GM21529 (cell line): ENCODE results near the gene PVALEF.

Experiments
- ATAC-seq: cut with Tn5 transposase; IDR thresholded peaks from one replicate; pipeline ENCODE4 v1.9.1; 2021; ENCODE audit not compliant: unreplicated experiment

Gene PVALEF

DNA sequence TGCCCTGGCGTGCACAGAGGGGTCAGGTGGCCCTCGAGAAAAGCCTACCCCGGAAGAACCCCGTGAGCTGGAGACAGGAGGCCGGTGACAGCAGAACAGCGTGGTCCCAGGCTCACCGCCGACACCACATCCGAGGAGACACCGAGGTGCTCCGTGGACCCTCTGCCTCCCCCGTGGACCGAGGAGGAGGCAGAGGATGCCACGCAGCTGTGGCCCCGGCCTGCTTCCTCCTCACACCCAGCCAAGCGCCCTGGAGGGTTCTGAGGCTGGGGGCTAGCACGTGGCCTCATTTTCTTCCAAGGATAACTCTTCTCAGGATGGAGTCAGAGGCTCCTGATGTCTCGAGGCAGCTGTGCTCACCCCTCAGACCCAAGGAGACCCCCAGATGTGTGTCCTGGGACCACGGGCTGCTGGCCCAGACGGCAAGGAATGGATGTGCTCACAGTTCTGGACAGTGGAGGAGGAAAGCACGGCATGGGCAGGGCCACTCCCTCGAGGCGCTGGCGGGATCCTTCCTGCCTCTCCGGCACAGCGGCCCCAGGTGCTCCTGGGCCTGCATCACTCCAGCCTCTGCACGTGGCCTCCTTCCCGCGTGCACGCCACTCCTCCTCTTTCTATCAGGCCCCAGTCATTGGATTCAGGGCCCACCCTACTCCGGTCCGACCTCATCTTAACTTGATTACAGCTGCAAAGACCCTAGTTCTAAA lies 4.4 kb upstream of the PVALEF start:
- no peak for ATAC-seq

DNA sequence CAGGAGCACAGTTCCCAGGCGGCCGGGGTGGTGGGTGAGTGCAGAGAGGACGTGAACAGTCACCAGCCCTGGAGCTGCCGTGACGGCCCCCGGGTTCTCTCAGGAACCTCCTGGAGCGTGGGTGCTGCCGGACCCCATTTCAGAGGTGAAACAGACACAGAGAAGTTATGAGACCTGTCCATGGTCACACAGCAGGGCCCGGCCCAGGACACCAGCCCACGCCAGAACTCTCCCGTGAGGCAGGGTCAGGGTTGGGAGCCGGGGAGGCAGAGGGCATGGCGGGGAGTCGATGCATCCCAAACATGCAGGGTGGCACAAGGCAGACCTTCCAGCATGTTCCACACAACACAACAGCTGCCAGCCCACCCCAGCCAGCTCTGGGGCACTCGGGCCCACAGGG lies 3.8 kb upstream of the PVALEF start:
- no peak for ATAC-seq

DNA sequence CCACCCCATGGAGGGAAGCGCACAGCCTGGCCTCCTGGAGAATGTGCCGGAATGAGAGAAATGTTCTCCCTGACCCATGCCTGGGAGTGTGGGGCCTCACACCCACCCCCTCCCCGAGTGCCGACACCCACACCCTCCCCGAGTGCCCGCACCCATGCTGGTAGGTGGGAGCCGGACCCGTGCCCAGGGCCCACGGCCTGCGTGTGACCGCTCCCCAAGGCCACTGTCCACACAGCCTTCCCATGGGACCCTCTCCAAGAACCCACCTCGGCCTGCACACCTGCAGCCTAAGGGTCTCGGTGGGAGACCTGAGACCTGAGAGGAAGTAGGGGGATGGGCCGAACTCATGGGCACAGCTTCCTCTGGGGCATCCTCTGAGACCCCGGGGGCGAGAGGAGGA lies 3.3 kb upstream of the PVALEF start:
- no peak for ATAC-seq

DNA sequence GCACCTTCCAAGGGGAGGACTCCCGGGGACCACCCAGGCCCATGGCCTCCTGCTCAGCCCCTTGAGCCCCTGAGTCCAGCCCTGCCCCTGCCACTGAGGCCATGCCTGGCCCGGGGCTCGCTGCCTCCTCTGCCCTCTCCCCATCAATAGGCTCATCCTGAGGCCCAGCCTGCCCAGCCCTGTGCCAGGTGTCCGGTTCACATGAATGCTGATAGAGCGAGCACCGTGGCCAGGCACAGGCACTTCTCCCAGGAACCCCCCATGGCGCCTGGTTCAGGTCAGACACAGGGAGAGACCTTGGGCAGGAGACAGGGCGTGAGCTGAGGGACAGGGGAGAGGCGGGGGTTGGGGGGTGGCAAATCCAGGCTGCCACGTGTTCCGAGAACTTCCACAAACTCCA lies 2.8 kb upstream of the PVALEF start:
- ATAC-seq, result no peak

DNA sequence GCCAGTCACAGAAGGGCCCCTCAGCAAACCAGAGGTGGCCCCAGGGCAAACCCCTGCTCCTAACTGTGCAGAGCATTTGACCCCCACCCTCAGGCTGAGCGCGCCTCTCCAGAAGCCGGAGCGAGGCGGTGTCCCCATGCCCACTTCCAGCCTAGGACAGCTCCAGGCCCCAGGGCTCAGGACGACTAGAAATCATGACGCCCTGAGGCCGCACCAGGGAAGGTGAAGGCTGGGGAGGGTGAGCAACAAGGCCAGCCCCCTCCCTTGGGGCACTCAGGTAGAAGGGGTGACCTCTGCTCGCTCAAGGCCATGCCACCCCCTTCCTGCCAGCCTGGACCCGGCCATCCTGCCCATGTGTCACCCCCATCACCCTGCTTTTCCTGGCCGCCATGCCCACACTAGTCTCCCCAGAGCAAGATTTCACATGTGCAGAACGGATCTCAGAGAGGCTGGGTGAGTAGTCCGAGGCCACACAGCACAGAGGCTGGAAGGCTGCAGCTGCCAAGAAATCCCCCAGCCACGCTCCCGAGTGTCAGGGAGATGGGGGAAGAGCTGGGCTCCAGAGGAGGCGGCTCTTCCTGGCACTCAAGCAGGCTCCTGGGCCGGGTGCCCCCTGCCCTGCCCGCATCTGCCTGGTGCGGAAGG lies 2.1 kb upstream of the PVALEF start:
- ATAC-seq, result no peak

DNA sequence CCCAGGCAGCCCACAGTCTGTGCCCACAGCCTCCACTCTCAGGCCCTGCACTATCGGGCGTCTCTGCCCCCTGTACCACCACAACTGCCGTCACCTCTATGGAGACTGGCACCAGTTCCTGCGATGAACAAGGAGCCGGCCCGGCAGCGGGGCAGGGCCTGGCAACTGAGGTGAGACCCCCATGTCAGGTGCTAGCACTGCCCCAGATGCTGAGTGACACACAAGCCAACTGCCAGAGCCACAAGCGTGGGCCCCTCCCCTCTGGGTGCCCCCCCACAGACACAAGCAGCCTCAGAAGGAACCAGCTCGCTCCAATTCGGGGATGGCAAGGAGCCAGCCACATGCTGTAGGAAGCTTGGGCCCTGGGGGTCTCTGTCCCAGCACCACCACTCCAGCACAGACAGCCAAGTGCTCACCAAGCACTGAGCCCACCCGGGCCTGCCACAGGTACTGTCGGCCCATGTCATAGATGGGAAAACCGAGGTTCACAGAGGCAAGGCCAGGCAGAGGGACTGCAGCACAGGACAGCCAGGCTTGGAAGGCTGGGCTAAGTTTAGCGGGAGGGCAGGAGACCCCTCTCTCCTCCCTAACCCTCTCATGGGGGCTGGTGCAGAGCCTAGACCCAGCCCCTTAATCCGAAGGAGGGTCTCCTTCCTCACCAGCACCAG lies 1.5 kb upstream of the PVALEF start:
- no peak for ATAC-seq

DNA sequence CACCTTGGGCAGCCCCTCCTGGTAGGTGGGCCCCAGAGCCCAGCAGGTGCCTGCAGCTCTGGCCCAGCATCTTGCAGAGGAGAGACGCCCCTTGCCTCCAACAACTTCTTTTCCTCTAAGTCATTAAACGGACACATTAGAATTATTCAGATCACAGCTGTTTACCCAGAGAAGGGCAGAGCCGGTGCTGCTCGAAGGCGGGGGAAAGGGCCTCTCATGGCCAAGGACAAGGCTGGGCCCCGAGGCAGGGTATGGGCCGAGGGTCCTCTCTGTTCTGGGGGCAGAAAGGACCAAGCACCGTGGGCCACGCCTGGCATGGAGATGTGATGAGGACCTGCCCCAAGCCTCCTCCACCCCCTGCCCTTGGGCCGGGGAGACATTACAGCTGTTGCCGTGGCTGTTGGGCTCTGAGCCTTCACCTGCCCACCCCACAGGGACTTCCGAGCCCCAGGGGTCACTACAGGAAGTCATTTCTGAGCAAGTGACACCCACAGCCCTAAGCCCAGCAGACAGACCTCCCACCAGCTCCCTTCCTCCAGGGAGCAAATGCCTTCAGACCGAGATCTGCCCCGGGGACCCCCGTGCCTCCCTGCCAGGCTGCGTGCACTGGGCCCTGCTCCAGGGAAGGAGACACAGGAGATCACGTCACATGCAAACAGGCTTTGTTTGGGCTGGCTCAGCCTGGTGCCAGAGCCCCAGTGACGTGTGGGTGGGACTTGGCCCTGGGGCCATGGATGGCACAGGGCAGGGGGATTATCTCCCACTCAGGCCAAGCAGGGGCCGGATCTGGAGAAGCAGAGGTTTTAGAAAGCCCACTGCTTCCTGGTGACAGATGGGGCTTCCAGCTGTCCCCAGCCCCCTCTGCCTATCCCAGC lies 699 bp upstream of the PVALEF start:
- ATAC-seq, result no peak

DNA sequence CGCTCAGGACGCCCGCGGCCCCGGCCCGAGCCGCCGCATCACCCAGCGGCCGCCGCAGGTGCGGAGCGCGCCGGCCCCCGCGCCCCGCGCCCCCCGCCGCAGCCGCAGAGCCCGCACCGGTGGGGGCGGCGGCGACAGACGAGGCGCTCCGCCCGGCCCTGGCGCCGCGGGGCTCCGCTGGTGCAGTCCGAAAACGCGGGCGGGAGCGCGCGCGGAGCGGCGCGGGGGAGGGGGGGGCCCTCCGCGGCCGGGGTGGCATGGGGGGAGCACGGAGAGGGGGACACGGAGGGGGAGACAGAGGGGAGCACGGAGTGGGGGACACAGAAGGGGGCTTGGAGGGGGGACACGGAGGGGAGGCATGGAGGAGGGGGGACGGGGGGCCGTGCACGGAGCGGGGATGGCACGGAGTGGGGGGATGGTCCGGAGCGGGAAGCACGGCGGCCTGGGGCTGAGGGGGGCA lies 756 bp downstream of the PVALEF start, which contains the start of gene AATK:
AATK (minus strand) TSS at position 189 of the 460 bp plus-strand sequence. CDS start 229 bp downstream, outside the sequence.
- ATAC-seq, result no peak

DNA sequence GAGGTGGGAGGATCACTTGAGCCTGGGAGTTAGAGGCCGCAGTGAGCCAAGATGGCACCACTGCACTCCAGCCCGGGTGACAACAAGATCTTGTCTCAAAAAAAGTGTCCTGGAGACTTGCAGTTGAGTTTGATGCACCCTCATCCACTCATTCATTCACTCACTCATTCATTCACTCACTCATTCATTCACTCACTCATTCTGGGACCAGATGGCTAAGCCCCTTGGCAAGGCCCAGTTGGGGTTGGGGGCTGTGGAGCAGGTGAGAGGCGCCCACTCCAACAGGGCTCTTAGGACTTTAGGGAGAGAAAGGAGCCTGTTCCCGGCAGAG lies 1.9 kb downstream of the PVALEF start:
- ATAC-seq, result no peak

DNA sequence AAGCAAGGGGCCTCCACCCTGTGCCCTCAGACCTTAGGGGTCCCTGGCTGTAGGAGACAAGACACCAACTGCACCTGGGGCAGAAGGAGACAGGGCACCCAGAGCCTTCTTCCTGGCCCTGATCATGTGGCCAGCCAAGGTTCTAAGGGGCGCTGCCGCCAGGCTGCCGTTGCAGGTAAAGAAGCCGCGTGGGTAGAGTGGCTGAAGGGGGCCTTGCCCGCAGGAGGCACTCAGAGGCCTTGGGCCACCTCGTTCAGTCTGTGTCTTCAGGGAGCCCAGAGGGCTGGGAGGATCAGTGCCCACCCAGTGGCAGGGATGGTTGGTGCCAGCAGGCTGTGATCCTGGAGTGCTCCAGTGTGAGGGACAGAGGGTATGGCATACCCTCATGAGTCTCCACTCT lies 2.3 kb downstream of the PVALEF start:
- no peak for ATAC-seq

DNA sequence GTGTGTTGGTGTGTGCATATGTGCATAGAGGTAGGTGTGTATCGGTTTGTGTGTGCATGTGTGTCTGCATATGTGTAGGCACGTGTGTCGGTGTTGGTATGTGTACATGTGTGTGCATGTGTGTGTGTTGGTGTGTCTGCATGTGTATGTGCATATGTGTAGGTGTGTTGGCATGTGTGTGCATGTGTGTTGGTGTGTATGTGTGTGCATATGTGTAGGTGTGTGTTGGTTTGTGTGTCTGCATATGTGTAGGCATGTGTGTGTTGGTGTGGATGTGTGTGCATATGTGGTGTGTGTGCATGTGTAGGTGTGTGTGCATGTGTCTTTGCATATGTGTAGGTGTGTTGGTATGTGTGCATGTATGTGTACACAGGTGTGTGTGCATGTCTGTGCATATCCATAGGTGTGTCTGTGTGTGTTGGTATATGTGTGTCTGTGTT lies 4.6 kb downstream of the PVALEF start:
- ATAC-seq, result no peak

DNA sequence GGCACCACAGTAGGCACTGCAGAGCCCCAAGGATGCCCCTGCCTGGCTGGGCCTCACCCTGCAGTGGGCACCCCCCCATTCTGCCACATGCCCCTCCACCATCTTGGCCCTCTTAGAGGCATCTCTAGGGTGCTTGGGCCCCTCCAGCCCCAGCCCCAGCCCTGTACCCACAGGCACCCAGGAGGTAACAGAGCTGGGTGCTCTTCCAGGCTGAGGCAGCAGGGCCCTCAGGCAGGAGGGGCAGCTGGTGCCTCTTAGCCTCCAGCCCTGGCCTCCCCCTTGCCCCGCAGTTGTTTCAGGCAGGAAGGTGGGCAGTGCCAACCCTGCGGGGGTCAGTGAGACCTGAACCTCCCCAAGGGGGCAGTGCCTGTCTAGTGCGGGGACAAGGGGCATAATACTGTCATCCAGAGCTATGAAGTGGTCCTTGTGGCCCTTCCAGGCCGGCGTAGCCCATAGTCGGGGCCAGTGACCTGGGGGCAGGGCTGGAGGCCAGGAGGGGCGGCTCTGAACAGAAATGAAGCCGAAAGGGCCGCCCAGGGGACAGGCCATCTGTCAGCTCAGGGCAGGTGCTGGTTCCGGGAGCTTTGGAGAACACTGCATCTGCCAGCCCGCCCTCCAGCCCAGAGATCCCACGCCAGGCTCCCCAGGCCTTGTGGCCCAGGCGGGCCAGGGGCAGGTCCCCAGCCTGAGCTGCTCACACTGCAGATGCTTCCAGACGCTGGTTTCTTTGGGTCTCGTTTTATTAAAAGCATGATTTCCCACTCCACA lies 5.6 kb downstream of the PVALEF start:
- no peak for ATAC-seq

DNA sequence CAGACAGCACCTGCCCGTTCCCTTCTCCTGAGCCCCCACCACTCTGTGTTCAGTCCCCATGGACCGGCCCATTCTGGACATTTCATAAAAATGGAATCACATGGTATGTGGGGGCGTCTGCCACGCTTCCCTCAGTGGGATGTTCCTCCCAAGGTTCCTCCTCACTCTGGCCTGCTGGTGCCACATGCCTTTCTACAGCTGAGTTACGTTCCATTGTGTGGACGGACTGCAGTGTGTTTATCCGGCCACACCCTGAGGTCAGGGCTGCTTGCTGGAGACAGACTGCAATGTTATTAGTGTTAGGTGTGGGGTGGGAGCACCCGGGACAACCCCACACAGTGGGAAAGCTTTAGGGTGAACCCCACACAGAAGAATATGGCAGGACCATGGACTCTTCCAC lies 6.6 kb downstream of the PVALEF start:
- no peak for ATAC-seq

DNA sequence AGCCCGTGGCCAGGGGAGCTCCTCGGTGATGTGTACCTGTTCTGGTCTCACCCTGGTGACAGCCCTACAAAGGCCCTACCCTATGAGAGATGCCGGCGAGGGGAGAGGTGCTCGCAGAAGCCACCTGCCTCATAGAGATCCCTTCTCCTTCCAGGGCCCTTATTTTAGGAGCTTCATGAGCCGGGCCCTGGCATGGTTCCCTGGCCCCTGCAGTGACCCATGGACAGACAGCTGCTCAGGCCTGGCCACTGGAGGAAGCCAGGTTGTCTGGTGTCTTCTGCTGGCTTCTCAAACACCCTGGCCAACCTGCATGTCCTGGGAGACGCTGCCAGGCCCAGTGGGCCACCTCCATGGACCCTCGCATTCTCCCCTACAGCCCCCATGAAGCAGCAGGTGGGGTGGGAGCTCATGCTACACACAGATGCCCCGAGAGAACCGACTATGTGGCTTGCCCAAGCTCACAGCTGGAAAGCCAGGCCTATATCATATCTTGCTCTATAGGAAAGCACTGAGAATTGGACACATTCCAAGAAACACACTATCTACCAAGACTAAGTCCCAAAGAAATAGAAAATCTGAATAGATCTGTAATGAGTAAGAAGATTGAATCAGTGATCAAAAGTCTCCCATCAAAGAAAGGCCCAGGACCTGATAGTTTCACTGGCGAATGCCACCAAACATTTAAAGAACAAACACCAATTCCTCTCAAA lies 7.9 kb downstream of the PVALEF start:
- ATAC-seq, result no peak

DNA sequence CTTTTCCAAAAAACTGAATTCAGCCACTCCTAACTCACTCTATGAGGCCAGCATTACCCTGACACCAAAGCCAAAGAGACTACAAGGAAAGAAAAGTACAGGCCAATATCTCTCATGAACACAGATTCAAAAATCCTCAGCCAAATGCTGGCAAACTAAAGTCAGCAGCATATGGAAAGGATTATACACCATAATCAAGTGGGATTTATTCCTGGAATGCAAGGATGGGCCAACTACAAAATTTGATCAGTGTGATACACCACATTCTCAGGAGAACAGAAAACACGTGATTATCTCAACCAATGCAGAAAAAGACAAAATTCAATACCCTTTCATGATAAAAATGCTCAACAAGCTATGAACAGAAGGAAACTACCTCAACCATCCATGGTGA lies 8.5 kb downstream of the PVALEF start:
- no peak for ATAC-seq

DNA sequence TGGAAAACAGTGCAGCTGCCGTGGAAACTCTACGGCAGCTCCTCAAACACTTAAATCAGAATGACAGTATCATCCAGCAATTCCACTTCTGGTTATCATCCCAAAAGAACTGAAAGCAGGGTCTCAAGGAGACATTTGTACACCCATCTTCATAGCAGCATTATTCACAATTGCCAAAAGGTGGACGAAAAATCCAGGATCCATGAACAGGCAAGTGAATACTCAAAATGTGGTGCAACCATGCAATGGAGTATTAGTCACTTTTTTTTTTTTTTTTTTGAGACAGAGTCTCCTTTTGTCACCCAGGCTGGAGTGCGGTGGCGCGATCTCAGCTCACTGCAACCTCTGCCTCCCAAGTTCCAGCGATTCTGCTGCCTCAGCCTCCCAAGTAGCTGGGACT lies 11.4 kb downstream of the PVALEF start:
- ATAC-seq, result no peak

DNA sequence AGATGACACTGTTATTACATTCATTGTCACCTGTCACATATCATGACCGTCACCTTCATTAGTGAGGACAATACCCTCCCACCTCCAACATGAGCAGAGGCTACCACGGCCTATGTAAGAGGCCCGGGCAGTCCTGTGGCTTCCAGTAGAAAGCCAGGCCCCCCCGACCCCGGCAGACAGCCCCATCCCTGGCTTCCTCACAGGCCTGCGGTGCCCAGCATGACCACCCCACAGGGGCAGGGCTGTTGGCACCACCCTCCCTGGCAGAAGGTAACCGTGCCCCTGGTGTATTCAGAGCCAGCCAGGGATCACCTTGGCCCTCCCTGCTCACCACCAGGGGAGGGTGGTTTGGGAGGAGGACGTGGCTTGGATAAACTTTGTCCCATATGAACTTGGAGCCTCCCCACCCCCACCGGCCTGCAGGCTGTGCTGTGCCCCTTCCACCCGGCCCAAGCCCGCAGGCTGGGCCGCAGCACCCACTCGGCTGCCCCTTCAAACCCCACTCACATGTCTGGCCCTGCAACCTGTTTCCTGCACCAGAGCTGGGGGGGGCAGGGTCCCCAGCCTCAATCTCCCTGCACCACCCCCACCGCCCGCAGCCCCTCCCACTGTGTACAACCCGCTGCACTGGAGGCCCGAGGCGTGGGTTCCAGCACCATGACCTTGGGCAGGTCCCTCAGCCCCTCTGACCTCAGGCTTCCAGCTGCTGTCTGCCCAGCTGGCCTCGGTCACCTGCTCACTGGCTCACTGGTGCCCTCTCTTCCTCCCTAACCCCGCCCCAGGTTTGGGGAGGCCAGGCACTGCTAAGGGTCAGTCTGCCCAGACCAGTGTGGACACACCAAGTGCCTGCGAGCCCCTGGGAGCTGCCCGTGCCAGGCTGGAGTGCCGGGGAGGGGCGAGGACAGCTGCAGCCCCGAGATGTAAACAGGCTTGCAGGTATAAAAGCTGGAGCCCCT lies 13.1 kb downstream of the PVALEF start:
- no peak for ATAC-seq

DNA sequence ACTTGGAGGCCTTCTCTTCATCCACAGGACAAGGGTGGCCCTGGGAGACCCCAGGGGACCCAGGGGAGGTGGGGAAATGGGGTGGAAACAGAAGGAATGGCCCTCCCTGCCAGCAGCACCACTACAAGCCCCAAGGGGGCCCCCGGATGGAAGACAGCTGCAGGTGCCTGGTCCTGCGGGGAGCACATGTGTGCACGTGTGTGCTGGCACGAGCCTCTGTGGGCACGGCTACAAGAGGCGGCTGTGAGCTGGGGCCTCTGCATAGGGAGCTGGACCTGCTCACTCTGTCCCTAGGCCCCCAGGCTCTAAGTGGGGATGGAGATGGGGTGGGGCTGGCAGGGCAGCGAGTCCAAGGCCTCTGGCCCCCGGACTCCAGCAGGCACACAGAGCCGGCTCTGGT lies 13.9 kb downstream of the PVALEF start:
- no peak for ATAC-seq

DNA sequence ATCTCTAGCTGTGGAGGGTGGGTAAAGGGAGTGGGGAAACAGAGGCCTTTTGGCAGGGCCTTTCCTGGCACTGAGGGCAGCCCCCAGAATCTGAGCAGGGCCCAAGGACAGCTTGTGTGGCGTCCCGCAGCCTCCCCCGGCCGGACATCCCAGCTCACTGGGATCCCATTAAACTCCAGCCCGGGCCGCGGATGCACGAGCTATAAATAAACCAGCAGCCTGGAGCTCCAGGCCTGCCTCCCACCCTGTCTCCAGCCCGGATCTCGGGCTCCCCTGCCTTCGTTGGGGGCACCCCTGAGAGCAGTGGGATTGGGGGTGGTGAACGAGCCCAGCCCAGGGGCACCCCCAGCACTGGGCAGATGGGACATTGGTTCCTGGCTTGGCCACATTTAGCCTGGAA lies 14.6 kb downstream of the PVALEF start:
- ATAC-seq, result no peak
